ENCODE results near the gene PTGR2. TPM values are rescaled to one million over a fixed set of nuclear protein-coding genes. Genes with fewer than 3 reads are reported as not detected.

PTGR2 gene
- total RNA-seq, 1 experiment from 2014 or later = 17.1 TPM

DNA sequence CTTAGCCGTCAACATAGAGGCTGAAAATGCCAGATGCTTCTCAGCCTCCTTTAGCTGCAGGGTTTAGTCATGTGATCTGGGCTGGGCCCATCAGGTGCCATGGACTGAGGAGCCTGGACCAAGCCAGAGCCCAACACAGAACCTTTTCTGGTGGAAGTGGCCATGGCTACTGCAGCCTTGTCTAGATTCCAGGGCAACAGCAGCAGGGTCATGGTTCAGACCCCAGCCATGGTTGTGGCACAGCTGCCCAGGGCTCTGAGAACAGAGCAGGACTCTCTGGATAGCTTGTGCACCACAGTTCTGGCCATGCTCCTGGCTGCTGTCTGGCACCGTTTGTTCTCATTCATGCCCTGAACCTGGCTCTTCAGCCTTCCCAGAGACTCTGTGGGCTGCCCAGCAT is 47.0 kb upstream of the PTGR2 start:
- no peaks in the 10 kb centered on the region for H3K4me1 ChIP-seq (ENCODE audit: control insufficient read depth, insufficient read depth, low read length)
- H3K27ac ChIP-seq (ENCODE audit: low read length) = no peak overlapping the region
- ATAC-seq = no peak
- CTCF ChIA-PET = no interaction called here
- in situ Hi-C loops (cut with HindIII; ENCODE audit: low pct_unique_long_range_greater_than_20kb, low sequenced_read_pairs) (no loop called here), intact Hi-C loops (cut with micrococcal nuclease; ENCODE audit: unreplicated experiment) (no loop called here)
- no TSS peak for BruUV-seq (replicated peaks)
- H3K27me3 ChIP-seq (ENCODE audit: control insufficient read depth, insufficient read depth, low read length) = no peaks in the 10 kb centered on the region
- DNase-seq (ENCODE audit: low read depth, low spot score) = no peak
- POLR2A ChIA-PET = no interaction called here
- H3K4me3 ChIP-seq (ENCODE audit: low read depth in 2 of 2, low read length in 2 of 2) = no peak overlapping the region
- no peaks in the 10 kb centered on the region for H3K9me3 ChIP-seq (ENCODE audit: control insufficient read depth, insufficient read depth, low read depth, low read length)
- H3K36me3 ChIP-seq (ENCODE audit: control insufficient read depth, insufficient read depth, low read length) = no peaks in the 10 kb centered on the region
- TF ChIP-seq, protein P1, sequence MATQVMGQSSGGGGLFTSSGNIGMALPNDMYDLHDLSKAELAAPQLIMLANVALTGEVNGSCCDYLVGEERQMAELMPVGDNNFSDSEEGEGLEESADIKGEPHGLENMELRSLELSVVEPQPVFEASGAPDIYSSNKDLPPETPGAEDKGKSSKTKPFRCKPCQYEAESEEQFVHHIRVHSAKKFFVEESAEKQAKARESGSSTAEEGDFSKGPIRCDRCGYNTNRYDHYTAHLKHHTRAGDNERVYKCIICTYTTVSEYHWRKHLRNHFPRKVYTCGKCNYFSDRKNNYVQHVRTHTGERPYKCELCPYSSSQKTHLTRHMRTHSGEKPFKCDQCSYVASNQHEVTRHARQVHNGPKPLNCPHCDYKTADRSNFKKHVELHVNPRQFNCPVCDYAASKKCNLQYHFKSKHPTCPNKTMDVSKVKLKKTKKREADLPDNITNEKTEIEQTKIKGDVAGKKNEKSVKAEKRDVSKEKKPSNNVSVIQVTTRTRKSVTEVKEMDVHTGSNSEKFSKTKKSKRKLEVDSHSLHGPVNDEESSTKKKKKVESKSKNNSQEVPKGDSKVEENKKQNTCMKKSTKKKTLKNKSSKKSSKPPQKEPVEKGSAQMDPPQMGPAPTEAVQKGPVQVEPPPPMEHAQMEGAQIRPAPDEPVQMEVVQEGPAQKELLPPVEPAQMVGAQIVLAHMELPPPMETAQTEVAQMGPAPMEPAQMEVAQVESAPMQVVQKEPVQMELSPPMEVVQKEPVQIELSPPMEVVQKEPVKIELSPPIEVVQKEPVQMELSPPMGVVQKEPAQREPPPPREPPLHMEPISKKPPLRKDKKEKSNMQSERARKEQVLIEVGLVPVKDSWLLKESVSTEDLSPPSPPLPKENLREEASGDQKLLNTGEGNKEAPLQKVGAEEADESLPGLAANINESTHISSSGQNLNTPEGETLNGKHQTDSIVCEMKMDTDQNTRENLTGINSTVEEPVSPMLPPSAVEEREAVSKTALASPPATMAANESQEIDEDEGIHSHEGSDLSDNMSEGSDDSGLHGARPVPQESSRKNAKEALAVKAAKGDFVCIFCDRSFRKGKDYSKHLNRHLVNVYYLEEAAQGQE (IDR thresholded peaks at IDR 0.05; ENCODE audit: insufficient read depth in 1 of 2, low read depth in 2 of 2, low read length in 1 of 2) = no peak
- TF ChIP-seq, protein P2, sequence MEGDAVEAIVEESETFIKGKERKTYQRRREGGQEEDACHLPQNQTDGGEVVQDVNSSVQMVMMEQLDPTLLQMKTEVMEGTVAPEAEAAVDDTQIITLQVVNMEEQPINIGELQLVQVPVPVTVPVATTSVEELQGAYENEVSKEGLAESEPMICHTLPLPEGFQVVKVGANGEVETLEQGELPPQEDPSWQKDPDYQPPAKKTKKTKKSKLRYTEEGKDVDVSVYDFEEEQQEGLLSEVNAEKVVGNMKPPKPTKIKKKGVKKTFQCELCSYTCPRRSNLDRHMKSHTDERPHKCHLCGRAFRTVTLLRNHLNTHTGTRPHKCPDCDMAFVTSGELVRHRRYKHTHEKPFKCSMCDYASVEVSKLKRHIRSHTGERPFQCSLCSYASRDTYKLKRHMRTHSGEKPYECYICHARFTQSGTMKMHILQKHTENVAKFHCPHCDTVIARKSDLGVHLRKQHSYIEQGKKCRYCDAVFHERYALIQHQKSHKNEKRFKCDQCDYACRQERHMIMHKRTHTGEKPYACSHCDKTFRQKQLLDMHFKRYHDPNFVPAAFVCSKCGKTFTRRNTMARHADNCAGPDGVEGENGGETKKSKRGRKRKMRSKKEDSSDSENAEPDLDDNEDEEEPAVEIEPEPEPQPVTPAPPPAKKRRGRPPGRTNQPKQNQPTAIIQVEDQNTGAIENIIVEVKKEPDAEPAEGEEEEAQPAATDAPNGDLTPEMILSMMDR (IDR thresholded peaks at IDR 0.05) = no peak
- TF ChIP-seq TCF7L2 (IDR thresholded peaks at IDR 0.05; ENCODE audit: low read depth, low read length) (no peak), POLR2AphosphoS5 (IDR thresholded peaks at IDR 0.05; ENCODE audit: low read depth, low read length) (no peak), SIN3A (IDR thresholded peaks at IDR 0.05; ENCODE audit: borderline replicate concordance, insufficient read depth, low read depth, low read length) (no peak)

- CTCF ChIA-PET = no interaction called here
- Histone ChIP-seq H3K4me1 (ENCODE audit: control insufficient read depth, insufficient read depth, low read length) (no peaks in the 10 kb centered on the region), H3K27ac (ENCODE audit: low read length) (no peak overlapping the region), H3K27me3 (ENCODE audit: control insufficient read depth, insufficient read depth, low read length) (no peaks in the 10 kb centered on the region), H3K36me3 (ENCODE audit: control insufficient read depth, insufficient read depth, low read length) (no peaks in the 10 kb centered on the region), H3K9me3 (ENCODE audit: control insufficient read depth, insufficient read depth, low read depth, low read length) (no peaks in the 10 kb centered on the region), H3K4me3 (ENCODE audit: low read depth in 2 of 2, low read length in 2 of 2) (no peak overlapping the region)
- DNase-seq (ENCODE audit: low read depth, low spot score) (no peak), ATAC-seq (no peak)
- intact Hi-C loops (cut with micrococcal nuclease; ENCODE audit: unreplicated experiment) = no loop called here
- BruUV-seq (replicated peaks) = no TSS peak
- TF ChIP-seq POLR2AphosphoS5 (IDR thresholded peaks at IDR 0.05; ENCODE audit: low read depth, low read length) = no peak
- in situ Hi-C loops (cut with HindIII; ENCODE audit: low pct_unique_long_range_greater_than_20kb, low sequenced_read_pairs) = no loop called here
- POLR2A ChIA-PET = no interaction called here
These were observed 44.2 kb upstream of the PTGR2 start for GRCh38 chr14:73807457-73807856.

GRCh38 chr14:73809391-73809790 is 42.2 kb upstream of the PTGR2 start:
- H3K9me3 ChIP-seq (ENCODE audit: control insufficient read depth, insufficient read depth, low read depth, low read length) = no peaks in the 10 kb centered on the region
- DNase-seq (ENCODE audit: low read depth, low spot score) (no peak), ATAC-seq (no peak)
- no peak overlapping the region for H3K4me3 ChIP-seq (ENCODE audit: low read depth in 2 of 2, low read length in 2 of 2)
- intact Hi-C loops (cut with micrococcal nuclease; ENCODE audit: unreplicated experiment) (no loop called here), in situ Hi-C loops (cut with HindIII; ENCODE audit: low pct_unique_long_range_greater_than_20kb, low sequenced_read_pairs) (no loop called here)
- H3K27me3 ChIP-seq (ENCODE audit: control insufficient read depth, insufficient read depth, low read length) = no peaks in the 10 kb centered on the region
- TF ChIP-seq SIN3A (IDR thresholded peaks at IDR 0.05; ENCODE audit: borderline replicate concordance, insufficient read depth, low read depth, low read length) (no peak), TCF7L2 (IDR thresholded peaks at IDR 0.05; ENCODE audit: low read depth, low read length) (no peak), POLR2AphosphoS5 (IDR thresholded peaks at IDR 0.05; ENCODE audit: low read depth, low read length) (no peak)
- TF ChIP-seq, protein P1 (IDR thresholded peaks at IDR 0.05; ENCODE audit: insufficient read depth in 1 of 2, low read depth in 2 of 2, low read length in 1 of 2) = no peak
- TF ChIP-seq, protein P2 (IDR thresholded peaks at IDR 0.05) = no peak
- no peaks in the 10 kb centered on the region for H3K36me3 ChIP-seq (ENCODE audit: control insufficient read depth, insufficient read depth, low read length)
- ChIA-PET POLR2A (no interaction called here), CTCF (no interaction called here)
- no TSS peak for BruUV-seq (replicated peaks)
- H3K27ac ChIP-seq (ENCODE audit: low read length) = no peak overlapping the region
- no peaks in the 10 kb centered on the region for H3K4me1 ChIP-seq (ENCODE audit: control insufficient read depth, insufficient read depth, low read length)
